DND-41 (cell line): ENCODE results near the gene WTAP.
"Not testable (repeated sequence)": the region's sequence is repeated elsewhere in the genome, so short reads cannot be mapped to it uniquely, and the experiment has no call there.

ENCODE experiments used
- ATAC-seq: fragments of 200-7000 bp; cut with Tn5 transposase; 3 replicates; pipeline ENCODE4 v1.9.1; 2021; ENCODE audit warnings: low read depth; ENCODE audit not compliant: insufficient read depth
- DNase-seq: peaks from one replicate; pipeline ENCODE4 v3.0.0-alpha.2; 2020
- H2AFZ ChIP-seq: 2 replicates; pipeline ENCODE4 v1.6.0; 2012; ENCODE audit warnings: low read depth, low read length
- H3K27ac ChIP-seq: 2 replicates; pipeline ENCODE4 v1.5.1; 2012; ENCODE audit warnings: low read length, inconsistent platforms
- H3K27me3 ChIP-seq: fragments of 200-600 bp; sonication (generic); 2 replicates; pipeline ENCODE4 v1.6.0; 2012; ENCODE audit warnings: low read length, mild to moderate bottlenecking, inconsistent platforms; ENCODE audit not compliant: insufficient read depth, poor library complexity
- H3K36me3 ChIP-seq: 2 replicates; pipeline ENCODE4 v1.5.1; 2012; ENCODE audit warnings: low read length, inconsistent platforms; ENCODE audit not compliant: insufficient read depth
- H3K4me1 ChIP-seq: 2 replicates; pipeline ENCODE4 v1.5.1; 2012; ENCODE audit warnings: mild to moderate bottlenecking, low read length; ENCODE audit not compliant: insufficient read depth
- H3K4me2 ChIP-seq: 2 replicates; pipeline ENCODE4 v1.6.0; 2012; ENCODE audit warnings: mild to moderate bottlenecking, moderate library complexity, low read length, inconsistent platforms; ENCODE audit not compliant: insufficient read depth
- H3K4me3 ChIP-seq, 2 experiments: fragments of 200-600 bp in 1 of 2; shearing (Covaris generic) in 1 of 2; 2 replicates each; pipeline ENCODE4 v1.5.1; 2012 to 2016; ENCODE audit warnings: inconsistent platforms in 2 of 2, low read length in 2 of 2, mild to moderate bottlenecking in 2 of 2, low read depth in 1 of 2, moderate library complexity in 1 of 2
- H3K79me2 ChIP-seq: 2 replicates; pipeline ENCODE4 v1.6.0; 2012; ENCODE audit warnings: low read length, inconsistent platforms; ENCODE audit not compliant: insufficient read depth
- H3K9ac ChIP-seq: 2 replicates; pipeline ENCODE4 v1.6.0; 2012; ENCODE audit warnings: low read depth, mild to moderate bottlenecking, inconsistent platforms, low read length, moderate library complexity
- H3K9me3 ChIP-seq: 2 replicates; pipeline ENCODE4 v1.5.1; 2012; ENCODE audit warnings: low read length, moderate library complexity, mild to moderate bottlenecking, inconsistent platforms; ENCODE audit not compliant: insufficient read depth, severe bottlenecking
- H4K20me1 ChIP-seq: 2 replicates; pipeline ENCODE4 v1.6.0; 2012; ENCODE audit warnings: low read length; ENCODE audit not compliant: insufficient read depth
- EZH2 ChIP-seq: IDR thresholded peaks from 3 replicates; pipeline ENCODE4 v1.6.1; 2012; ENCODE audit warnings: borderline replicate concordance, low read depth, mild to moderate bottlenecking, moderate library complexity, low read length, inconsistent platforms; ENCODE audit not compliant: severe bottlenecking
- TF ChIP-seq, protein P1 (sequence below): IDR thresholded peaks from 2 replicates; pipeline ENCODE4 v1.5.1; 2012; ENCODE audit warnings: borderline replicate concordance, low read length, moderate library complexity, mild to moderate bottlenecking; ENCODE audit not compliant: poor library complexity, severe bottlenecking; ENCODE audit errors: extremely low read depth

Gene WTAP

GRCh38 chr6:159720708-159721107 lies 6.6 kb upstream of the WTAP start:
- Histone ChIP-seq H3K79me2 (peaks cover 41% of the 10 kb centered on the region), H3K4me1 (peaks cover 16% of the 10 kb centered on the region), H3K4me2 (no peak overlapping the region), H3K36me3 (peaks cover 17% of the 10 kb centered on the region; the same call in 1 of the 2 replicates), H4K20me1 (peaks cover 7% of the 10 kb centered on the region; the same call in 1 of the 2 replicates), H3K27me3 (no peaks in the 10 kb centered on the region), H3K9me3 (no peaks in the 10 kb centered on the region), H3K9ac (no peak overlapping the region), H3K4me3 (no peak overlapping the region), H3K27ac (no peak overlapping the region), H2AFZ (no peak overlapping the region)
- ATAC-seq (peak; percentile 37; the same call in 1 of the 3 replicates), DNase-seq (peak; percentile 28)
- TF ChIP-seq, protein P1, sequence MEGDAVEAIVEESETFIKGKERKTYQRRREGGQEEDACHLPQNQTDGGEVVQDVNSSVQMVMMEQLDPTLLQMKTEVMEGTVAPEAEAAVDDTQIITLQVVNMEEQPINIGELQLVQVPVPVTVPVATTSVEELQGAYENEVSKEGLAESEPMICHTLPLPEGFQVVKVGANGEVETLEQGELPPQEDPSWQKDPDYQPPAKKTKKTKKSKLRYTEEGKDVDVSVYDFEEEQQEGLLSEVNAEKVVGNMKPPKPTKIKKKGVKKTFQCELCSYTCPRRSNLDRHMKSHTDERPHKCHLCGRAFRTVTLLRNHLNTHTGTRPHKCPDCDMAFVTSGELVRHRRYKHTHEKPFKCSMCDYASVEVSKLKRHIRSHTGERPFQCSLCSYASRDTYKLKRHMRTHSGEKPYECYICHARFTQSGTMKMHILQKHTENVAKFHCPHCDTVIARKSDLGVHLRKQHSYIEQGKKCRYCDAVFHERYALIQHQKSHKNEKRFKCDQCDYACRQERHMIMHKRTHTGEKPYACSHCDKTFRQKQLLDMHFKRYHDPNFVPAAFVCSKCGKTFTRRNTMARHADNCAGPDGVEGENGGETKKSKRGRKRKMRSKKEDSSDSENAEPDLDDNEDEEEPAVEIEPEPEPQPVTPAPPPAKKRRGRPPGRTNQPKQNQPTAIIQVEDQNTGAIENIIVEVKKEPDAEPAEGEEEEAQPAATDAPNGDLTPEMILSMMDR = peak; percentile 55
- TF ChIP-seq EZH2 = no peak

- H3K36me3 ChIP-seq = peaks cover 17% of the 10 kb centered on the region
- not testable (repeated sequence) for H3K9me3 ChIP-seq, H3K4me3 ChIP-seq, H3K4me2 ChIP-seq, H2AFZ ChIP-seq, DNase-seq, H3K27ac ChIP-seq, ATAC-seq, H4K20me1 ChIP-seq, H3K27me3 ChIP-seq, H3K9ac ChIP-seq
- H3K79me2 ChIP-seq = peaks cover 53% of the 10 kb centered on the region
- H3K4me1 ChIP-seq = peaks cover 21% of the 10 kb centered on the region
These were observed 5.3 kb upstream of the WTAP start for GRCh38 chr6:159721981-159722380.

GRCh38 chr6:159722655-159723054 lies 4.7 kb upstream of the WTAP start:
- H3K79me2 ChIP-seq = peaks cover 59% of the 10 kb centered on the region

GRCh38 chr6:159723259-159723658 lies 4.0 kb upstream of the WTAP start:
- no peak overlapping the region for H3K4me2 ChIP-seq
- DNase-seq (no peak), ATAC-seq (no peak)
- TF ChIP-seq EZH2 = no peak
- TF ChIP-seq, protein P1 = no peak
- no peaks in the 10 kb centered on the region for H3K9me3 ChIP-seq
- H3K4me1 ChIP-seq = peaks cover 21% of the 10 kb centered on the region
- peaks cover 12% of the 10 kb centered on the region; the same call in 1 of the 2 replicates for H4K20me1 ChIP-seq
- H3K36me3 ChIP-seq = peaks cover 17% of the 10 kb centered on the region
- H2AFZ ChIP-seq = no peak overlapping the region
- H3K79me2 ChIP-seq = peaks cover 65% of the 10 kb centered on the region
- H3K4me3 ChIP-seq = no peak overlapping the region
- H3K27me3 ChIP-seq = no peaks in the 10 kb centered on the region
- H3K9ac ChIP-seq = no peak overlapping the region
- 0 out of 2 replicates have a peak overlapping the region, but pooled peaks have one; percentile 1 for H3K27ac ChIP-seq

More at GRCh38 chr6:159722655-159723054, 4.7 kb upstream of the WTAP start:
- 0 out of 2 replicates have a peak, but pooled peaks cover 7% of the 10 kb centered on the region for H4K20me1 ChIP-seq
- no peak overlapping the region for H3K27ac ChIP-seq
- no peak overlapping the region for H3K4me3 ChIP-seq
- TF ChIP-seq, protein P1 = no peak
- H3K4me1 ChIP-seq = peaks cover 21% of the 10 kb centered on the region
- no peak overlapping the region for H2AFZ ChIP-seq
- peaks cover 17% of the 10 kb centered on the region for H3K36me3 ChIP-seq
- H3K4me2 ChIP-seq = no peak overlapping the region
- no peaks in the 10 kb centered on the region for H3K9me3 ChIP-seq
- H3K27me3 ChIP-seq = no peaks in the 10 kb centered on the region
- DNase-seq (no peak), ATAC-seq (no peak)
- H3K9ac ChIP-seq = no peak overlapping the region
